AG04450 (cell line): Measurements from ENCODE around the gene SERPINI1. TPM values are rescaled to one million over a fixed set of nuclear protein-coding genes. Genes with fewer than 3 reads are reported as not detected.

Experiments
- CTCF ChIA-PET: fragments of 300-600, 350-600 bp; formaldehyde crosslinking; extraction: SDS; loops from one replicate; lab custom pipeline; 2022; ENCODE audit warnings: antibody characterized with exemption, inconsistent platforms; lab: Charles Lee
- POLR2A ChIA-PET: fragments of 350-600 bp; formaldehyde crosslinking; extraction: SDS; loops from one replicate; lab custom pipeline; 2021; ENCODE audit warnings: antibody characterized with exemption, inconsistent platforms; lab: Yijun Ruan, JAX
- DNase-seq: peaks from one replicate; pipeline ENCODE4 v3.0.0-alpha.2; 2011; ENCODE audit warnings: low read depth, low spot score
- H3K27ac ChIP-seq: one replicate; pipeline ENCODE4 v1.5.1; 2012; ENCODE audit warnings: low read depth, low read length, control low read depth
- H3K27me3 ChIP-seq: one replicate; pipeline ENCODE4 v1.6.0; 2012; ENCODE audit warnings: low read length; ENCODE audit not compliant: control insufficient read depth, insufficient read depth
- H3K4me3 ChIP-seq: 2 replicates; pipeline ENCODE4 v1.5.1; 2011; ENCODE audit warnings: mild to moderate bottlenecking, low read depth, low read length, control low read depth
- H3K9me3 ChIP-seq: 2 replicates; pipeline ENCODE4 v1.5.1; 2012; ENCODE audit warnings: low read length; ENCODE audit not compliant: control insufficient read depth, insufficient read depth
- polyA plus RNA-seq: library from polyadenylated mRNA; depleted of rRNA; stranded (reverse); fragments of >200 nt; gene quantifications from 2 replicates; pipeline ENCODE4 v1.2.3, GENCODE V29; 2011
- TF ChIP-seq, protein P1 (sequence below): IDR thresholded peaks from 2 replicates; pipeline ENCODE4 v1.5.1; 2011; ENCODE audit warnings: low read depth, low read length, control low read depth, inconsistent platforms

Gene SERPINI1
- polyA plus RNA-seq, 1 experiment: 0.88 TPM

DNA sequence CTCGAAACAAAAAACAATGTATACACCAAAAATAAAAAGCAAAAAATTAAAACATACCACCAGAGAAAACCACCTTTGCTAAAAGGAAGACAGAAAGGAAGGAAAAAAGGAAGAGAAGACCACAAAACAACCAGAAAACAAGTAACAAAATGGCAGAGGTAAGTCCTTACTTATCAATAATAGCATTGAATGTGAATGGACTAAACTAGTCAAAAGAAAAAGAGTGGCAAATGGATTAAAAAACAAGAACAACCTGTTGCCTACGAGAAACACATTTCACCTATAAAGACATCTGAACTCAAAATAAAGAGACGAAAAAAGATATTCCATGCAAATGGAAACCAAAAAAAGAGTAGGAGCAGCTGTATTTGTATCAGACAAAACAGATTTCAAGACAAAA, 23.1 kb upstream of the SERPINI1 start:
- no peak overlapping the region for H3K4me3 ChIP-seq
- H3K9me3 ChIP-seq: no peaks in the 10 kb centered on the region
- no peaks in the 10 kb centered on the region for H3K27me3 ChIP-seq
- H3K27ac ChIP-seq: no peak overlapping the region
- TF ChIP-seq, protein P1, sequence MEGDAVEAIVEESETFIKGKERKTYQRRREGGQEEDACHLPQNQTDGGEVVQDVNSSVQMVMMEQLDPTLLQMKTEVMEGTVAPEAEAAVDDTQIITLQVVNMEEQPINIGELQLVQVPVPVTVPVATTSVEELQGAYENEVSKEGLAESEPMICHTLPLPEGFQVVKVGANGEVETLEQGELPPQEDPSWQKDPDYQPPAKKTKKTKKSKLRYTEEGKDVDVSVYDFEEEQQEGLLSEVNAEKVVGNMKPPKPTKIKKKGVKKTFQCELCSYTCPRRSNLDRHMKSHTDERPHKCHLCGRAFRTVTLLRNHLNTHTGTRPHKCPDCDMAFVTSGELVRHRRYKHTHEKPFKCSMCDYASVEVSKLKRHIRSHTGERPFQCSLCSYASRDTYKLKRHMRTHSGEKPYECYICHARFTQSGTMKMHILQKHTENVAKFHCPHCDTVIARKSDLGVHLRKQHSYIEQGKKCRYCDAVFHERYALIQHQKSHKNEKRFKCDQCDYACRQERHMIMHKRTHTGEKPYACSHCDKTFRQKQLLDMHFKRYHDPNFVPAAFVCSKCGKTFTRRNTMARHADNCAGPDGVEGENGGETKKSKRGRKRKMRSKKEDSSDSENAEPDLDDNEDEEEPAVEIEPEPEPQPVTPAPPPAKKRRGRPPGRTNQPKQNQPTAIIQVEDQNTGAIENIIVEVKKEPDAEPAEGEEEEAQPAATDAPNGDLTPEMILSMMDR: no peak
- CTCF ChIA-PET: no interaction called here
- no peak for DNase-seq
- POLR2A ChIA-PET: no interaction called here

DNA sequence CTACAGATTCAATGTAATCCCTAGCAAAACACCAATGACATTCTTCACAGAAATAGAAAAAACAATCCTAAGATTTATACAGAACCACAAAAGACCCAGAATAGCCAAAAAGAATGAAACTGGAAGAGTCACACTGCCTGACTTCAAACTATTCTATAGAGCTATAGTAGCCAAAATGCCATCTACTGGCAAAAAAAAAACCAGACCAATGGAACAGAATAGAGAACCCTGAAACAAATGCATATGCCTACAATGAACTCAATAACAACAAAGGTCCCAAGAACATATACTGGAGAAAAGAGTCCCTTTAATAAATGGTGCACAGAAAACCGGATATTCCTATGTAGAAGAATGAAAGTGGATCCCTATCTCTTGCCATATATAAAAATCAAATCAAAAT, 20.6 kb upstream of the SERPINI1 start:
- no peak for DNase-seq
- ChIA-PET POLR2A (no interaction called here), CTCF (no interaction called here)
- TF ChIP-seq, protein P1: no peak
- Histone ChIP-seq H3K27ac (no peak overlapping the region), H3K27me3 (no peaks in the 10 kb centered on the region), H3K4me3 (no peak overlapping the region), H3K9me3 (no peaks in the 10 kb centered on the region)

DNA sequence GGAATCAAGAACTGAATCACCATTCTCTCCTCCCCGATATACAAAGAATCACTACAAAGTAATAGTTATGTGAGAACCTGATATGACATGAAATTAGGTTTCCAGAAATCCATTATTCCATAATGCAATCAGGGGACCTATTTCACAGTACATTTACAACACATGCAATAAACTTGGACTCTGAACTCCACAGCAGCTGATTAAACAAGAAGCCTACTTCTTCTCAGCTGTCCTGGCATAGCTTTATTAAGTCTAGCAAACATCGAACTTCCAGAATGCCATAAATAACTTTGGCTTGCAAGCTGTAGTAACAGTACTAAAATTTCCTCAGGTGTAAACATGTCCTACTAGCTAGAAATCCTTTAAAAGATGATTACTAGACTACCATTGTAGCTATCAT, 18.6 kb upstream of the SERPINI1 start:
- H3K9me3 ChIP-seq: no peaks in the 10 kb centered on the region
- ChIA-PET POLR2A (no interaction called here), CTCF (no interaction called here)
- no peaks in the 10 kb centered on the region for H3K27me3 ChIP-seq
- no peak overlapping the region for H3K27ac ChIP-seq
- no peak overlapping the region for H3K4me3 ChIP-seq
- TF ChIP-seq, protein P1: no peak
- no peak for DNase-seq

DNA sequence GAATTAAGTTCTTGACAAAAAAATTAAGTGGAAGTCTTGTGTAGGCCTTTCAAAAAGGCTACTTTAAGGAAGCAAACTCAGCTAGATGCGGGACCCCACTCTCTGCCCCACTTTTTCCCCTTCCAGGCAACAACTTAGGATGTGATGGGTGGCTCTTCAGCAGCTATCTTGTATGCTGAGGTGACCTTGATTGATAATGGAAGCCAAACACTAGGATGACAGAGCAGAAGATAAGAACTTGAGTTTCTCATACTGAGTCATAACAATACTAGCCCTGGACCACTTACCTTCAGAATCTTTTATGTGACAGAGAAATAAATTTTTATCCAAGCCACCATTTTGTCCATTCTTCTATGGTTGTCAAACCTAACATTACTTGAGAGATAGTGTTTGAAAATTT, 16.9 kb upstream of the SERPINI1 start:
- H3K27me3 ChIP-seq: no peaks in the 10 kb centered on the region
- ChIA-PET POLR2A (no interaction called here), CTCF (no interaction called here)
- no peak overlapping the region for H3K27ac ChIP-seq
- no peak for DNase-seq
- H3K4me3 ChIP-seq: no peak overlapping the region
- H3K9me3 ChIP-seq: no peaks in the 10 kb centered on the region
- TF ChIP-seq, protein P1: no peak

DNA sequence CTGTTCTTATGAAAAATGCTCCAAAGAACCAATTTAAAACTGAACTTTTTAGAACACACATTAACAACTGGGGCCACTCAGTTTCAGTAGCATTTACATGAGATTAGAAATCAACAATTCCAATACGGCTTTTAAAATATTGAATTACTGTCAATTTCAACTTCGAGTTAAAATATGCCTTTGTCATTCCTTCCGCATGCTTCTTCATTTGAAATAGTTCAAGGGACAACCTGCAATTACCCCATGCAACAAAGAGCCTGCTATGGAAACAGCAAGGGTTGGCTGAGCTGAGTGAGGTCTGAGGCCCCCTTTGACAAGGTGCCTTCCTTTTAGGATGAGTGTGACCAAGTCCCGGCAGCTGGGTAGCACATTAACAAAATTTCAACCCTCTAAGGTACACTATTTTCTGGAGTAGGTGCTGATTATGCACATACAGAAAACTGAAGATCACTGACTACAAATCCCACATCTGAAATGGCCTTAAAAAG, 12.5 kb upstream of the SERPINI1 start:
- Histone ChIP-seq H3K27me3 (no peaks in the 10 kb centered on the region), H3K27ac (no peak overlapping the region), H3K9me3 (no peaks in the 10 kb centered on the region), H3K4me3 (no peak overlapping the region)
- TF ChIP-seq, protein P1: no peak
- POLR2A ChIA-PET: no interaction called here
- CTCF ChIA-PET: interaction anchor here (1.0 to 4.2 kb wide), 2 partner anchors 18 to 38 kb away, joined by 3 to 14 read pairs; no protein-coding TSS in a partner anchor
- no peak for DNase-seq
